ENCODE data around the gene FLAD1.

FLAD1 gene

DNA sequence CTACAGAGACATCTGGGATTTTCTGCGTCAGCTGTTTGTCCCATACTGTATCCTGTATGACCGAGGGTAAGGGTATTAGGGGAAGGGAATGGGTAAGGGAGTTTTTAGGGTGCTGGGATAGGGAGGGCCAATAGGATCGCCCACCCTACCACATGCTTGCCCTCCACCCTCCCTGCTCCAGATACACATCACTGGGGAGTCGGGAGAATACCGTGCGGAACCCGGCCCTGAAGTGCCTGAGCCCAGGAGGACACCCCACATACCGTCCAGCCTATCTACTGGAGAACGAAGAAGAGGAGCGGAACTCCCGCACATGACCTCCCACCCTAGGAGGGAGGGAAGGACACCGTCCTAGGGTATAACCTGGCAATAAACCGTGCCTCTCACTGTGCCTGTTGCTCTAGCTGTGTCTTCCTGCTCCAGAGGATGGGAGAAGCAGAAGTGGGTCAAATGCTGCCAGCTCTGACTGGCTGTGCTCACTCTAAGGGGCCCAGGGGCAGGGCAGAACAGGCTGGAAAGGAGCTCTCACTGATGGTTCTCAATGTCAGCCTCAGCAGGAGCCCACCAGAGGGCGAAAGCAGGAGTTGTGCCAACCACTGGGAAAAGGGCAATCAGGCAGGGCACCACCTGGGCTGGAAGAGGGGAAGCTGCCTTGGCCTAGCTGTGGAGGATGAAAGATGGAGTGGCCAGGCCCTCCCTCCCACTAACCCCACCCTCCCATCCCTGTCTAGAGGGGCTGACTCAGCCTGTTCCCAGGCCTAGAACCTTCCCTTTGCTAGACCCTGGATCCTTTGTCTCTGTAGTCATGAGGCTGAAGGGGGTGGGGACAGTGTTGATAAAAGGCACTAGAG, 9.8 kb downstream of the FLAD1 start:
- no peak for DNase-seq

DNA sequence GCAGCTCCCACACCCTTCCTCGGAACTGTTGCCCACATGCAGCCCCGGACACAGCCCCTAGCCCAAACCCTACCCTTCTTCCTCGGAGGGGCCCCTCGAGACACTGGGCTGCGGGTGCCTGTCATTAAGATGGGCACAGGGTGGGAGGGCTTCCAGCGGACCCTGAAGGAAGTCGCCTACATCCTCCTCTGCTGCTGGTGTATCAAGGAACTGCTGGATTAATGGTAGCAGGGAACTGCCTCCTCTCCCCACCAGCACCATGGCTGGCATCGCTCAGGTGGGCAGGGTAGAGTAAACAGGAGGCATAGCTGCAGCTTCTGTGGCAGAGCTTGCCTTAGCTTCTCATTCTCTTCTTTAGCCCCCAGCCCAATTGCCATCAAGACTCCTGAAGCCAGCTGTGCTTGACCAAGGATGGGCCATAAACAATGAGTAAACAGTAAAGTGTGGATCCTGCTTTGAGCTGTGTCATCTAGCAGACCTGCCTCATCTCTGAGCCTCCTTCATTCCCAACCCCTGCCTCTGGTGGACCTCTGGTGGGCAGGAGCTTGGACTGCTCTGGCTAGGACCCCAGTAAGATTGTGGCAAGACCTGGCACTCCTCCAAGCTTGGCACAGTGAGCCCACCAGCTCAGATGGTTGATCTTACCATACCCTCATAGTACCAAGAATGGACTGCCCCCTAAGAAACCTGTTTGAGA, 10.6 kb downstream of the FLAD1 start, which contains the start of gene LENEP:
Gene LENEP, plus strand, starts transcription at position 15 of the 697 bp plus-strand sequence. Its CDS starts 22 bp downstream, at position 37.
- DNase-seq = no peak

DNA sequence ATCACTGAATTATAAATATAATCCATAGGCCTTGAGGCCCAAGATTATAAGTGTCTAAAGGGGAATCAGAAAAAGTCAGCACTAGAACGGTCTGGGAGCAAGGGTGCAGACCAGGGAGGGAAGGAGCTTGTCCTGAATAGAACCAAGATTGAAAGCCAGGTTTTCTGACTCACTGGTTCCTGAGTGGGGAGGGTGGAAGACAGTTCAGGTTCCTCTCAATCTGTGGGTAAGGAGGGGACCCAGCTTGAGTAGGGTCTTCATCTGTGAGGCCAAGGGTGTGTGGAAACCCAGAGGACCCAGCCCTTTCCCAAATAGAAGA, 11.1 kb downstream of the FLAD1 start:
- DNase-seq = no peak

DNA sequence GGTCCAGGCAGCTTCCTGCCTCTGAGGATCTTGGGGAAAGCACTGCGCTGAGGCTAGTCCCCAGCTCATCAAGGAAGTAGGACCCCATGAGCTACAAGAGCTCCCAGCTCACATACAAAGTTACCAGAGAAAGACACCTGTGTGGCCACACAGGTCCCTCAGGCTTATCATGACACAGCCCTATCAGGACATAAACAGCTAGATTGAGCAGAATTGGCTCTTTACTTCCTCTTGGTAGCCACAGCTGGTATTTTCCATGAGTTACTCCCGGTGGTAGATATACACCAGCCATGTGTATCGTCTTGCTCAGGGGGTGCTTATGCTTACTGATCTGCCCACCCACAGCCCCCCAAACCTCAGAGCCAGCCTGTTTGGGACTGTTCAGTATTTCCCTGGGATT, 11.4 kb downstream of the FLAD1 start:
- no peak for DNase-seq

DNA sequence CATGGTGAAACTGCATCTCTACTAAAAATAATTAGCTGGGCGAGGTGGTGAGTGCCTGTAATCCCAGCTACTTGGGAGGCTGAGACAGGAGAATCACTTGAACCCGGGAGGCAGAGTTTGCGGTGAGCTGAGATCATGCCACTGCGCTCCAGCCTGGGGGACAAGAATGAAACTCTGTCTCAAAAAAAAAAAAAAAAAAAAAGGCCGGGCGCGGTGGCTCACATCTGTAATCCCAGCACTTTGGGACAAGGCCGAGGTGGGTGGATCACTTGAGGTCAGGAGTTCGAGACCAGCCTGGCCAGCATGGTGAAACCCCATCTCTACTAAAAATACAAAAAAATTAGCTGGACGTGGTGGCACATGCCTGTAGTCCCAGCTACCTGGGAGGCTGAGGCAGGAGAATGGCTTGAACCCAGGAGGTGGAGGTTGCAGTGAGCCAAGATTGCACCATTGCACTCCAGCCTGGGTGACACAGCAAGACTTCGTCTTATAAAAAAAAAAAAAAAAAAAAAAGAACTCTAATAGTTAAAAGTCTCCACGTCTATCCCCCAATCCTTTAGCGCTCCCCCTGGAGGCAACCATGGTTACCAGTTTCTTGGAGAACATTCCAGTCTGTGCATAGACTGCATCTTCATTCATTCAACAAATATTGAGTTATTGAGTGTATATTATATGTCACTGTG, 12.3 kb downstream of the FLAD1 start:
- DNase-seq = peak; percentile 78

DNA sequence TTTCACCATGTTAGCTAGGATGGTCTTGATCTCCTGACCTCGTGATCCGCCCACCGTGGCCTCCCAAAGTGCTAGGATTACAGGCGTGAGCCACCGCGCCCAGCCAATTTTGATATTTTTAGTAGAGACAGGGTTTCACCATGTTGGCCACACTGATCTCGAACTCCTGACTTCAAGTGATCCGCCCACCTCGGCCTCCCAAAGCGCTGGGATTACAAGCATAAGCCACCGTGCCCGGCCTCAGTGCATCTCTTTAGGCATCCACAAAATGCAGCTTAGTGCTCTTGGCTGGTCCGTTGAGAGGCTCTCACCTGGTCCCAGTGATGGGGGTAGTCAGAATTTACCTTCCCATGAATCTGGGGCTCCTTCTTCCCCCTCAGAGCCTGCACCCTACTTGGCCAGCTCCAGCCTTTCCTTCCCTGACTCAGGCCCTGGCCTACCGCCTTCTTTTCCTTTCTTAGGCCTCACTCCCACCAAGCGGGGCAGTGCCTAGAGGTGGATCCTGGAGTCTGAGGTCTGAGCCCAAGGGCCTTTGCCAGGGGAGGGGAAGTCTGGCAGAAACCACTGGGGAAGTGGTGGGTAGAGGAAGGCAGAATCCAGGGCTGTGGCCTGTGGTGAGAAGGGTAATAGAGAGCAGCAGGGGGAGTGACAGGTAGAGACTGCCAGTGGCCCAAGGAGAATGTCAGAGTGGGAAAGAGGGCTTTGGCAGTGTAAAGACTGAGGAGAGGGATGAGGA, 14.0 kb downstream of the FLAD1 start:
- DNase-seq = no peak

DNA sequence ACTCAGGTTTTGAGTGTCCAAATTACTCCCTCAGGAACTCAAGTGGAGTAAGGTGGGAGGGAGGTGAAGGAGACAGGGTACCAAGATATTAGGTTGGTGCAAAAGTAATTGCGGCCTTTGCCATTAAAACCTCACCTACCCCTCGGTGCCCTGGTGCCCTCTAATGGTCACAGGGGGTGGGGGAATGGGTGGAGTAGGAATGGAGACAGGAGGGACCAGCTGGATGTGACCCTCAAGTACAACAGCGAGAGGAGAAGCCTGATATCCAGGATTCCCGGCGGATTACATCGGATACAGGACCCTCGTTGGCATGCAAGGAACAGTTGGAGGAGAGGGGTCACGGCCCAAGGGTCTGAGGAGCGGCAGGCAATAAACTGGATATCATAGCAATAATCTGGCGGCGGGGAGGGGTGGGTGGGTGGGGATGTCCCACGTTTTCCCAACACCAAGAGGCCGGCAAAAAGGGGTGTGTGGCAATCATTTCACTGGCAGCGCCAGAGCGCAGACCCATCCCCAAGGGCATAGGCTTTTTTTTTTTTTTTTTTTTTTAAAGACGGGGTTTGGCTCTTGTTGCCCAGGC, 15.1 kb downstream of the FLAD1 start:
- DNase-seq = no peak

DNA sequence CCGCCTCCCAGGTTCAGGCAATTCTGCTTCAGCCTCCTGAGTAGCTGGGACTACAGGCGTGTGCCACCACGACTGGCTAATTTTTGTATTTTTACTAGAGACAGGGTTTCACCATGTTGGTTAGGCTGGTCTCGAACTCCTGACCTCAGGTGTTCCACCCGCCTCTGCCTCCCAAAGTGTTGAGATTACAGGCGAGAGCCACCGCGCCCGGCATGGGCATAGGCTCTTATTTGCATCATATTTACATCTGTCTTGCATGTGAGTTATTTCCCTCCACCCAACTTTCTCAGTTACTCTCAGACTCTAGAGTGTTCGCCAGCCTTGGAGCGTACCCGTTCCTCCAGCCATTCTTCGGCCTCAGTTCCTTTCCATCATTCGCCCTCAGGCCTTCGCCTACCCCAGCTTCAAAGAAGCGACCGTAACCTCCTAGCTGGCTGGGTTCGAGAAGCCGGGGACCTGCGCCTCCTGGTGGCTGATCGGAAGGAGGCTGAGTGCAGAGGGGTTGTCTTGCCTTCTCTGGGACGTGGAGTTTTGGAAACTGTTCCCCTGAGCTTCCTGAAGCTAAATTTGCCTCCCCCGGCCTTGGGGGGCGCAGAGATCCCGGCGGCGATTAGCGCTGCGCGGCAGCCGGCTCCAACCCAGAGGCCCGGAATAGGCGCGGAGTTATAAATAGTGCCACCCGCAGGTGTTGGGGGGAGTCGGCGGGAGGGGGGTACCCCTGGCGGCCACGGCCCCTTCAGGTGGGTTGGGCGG, 15.8 kb downstream of the FLAD1 start:
- DNase-seq = peak; percentile 76

DNA sequence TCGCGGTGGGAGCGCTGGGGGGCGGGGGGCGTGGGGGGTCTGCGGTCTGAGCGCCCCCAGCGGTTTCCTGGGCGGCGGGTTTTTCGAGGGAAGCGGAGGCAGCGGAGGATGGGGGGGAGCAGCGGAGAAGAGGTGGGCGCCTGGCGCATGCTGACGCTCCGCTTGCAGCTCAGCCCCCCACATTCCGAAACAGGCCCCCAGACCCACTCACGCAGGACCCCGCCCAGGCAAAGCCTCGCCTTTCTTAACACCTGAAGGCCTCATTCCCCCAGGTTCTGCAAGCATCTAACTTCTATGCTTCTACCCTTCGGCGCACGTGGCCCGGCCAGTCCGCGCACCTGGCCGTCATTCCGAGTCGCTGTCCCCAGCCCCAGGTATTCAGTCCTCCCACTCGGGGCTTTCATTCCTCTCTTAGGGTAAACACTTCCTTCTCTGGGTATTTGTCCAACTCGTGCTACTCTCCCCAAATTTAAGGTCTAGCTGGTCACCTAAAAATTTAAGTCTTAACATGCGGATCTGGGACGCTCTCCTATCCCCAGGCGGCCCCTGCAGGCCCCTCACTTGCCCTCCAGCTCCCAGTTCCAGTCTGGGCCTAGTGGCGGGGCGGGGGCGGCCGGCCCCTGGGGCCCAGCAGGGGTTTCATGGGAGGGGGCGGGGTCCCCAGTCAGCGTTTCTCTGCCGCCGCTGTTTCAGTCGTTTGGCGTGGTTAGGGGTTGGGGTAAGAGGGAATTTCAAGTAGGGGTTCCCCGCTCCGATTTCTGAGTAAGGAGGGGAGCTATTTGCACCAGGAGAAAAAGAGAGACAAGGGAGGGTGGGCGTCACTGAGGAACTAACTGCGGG, 16.6 kb downstream of the FLAD1 start:
- no peak for DNase-seq

DNA sequence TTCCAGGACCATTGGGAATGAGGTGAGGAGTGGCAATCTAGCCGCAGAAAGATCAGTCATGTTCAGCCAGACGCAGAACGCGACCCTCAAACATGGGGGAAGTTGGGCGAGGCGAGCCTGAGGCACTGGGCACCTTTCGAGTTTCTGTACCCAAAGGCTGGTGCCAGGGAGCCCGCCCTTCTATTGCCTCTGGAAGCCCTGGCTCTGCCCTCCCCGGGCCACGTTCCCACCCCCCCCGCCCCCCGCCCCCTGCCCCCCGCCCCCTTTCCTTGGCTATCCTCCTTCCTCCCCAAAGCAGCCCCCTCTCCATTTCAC, 17.2 kb downstream of the FLAD1 start:
- no peak for DNase-seq

DNA sequence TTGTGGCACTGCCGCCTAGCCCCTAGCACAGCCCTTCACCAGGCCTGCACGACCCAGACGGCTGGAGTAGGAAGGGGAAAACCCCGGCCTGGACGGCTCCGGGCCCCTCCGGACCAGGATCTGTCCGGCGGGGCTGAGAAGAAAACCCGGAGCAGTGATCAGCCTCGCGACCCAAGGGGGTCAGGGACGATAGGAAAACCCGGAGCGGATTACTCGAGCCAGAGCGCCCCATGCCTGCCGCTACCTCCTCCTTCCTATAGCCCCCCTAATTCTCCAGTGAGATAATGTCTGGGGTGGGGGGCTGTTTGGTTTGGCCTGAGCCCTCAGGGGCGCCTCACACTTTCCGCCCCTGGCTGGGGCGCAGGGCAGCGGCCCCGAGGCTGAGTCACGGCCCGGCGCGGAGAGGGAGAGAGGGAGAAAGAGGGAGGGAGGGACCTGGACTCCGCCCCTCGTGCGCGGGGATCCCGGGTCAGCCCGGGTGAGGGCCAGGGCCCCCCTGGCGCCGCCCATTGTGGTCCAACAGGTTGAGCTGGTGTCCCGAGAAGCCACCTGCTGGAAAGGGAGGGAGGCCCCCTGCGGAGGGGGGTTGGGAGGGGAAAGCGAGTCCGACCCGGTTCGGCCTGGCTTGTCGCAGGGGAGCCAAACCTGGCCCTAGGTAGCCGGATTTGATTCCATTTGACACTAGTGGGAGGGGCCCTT, 17.7 kb downstream of the FLAD1 start:
- DNase-seq = peak; percentile 76

DNA sequence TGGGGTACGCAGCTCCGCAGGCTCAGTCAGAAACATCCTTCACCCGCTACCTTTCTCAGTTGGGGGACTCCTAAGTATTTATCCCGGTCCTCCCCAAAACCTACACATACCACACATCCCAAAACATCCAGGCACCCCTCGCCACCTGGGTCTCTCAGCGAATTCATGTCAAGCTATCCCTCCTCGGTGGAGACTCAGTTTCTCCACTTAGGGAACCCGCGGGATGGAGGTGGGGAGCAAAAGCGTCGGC, 18.2 kb downstream of the FLAD1 start:
- peak; percentile 36 for DNase-seq

DNA sequence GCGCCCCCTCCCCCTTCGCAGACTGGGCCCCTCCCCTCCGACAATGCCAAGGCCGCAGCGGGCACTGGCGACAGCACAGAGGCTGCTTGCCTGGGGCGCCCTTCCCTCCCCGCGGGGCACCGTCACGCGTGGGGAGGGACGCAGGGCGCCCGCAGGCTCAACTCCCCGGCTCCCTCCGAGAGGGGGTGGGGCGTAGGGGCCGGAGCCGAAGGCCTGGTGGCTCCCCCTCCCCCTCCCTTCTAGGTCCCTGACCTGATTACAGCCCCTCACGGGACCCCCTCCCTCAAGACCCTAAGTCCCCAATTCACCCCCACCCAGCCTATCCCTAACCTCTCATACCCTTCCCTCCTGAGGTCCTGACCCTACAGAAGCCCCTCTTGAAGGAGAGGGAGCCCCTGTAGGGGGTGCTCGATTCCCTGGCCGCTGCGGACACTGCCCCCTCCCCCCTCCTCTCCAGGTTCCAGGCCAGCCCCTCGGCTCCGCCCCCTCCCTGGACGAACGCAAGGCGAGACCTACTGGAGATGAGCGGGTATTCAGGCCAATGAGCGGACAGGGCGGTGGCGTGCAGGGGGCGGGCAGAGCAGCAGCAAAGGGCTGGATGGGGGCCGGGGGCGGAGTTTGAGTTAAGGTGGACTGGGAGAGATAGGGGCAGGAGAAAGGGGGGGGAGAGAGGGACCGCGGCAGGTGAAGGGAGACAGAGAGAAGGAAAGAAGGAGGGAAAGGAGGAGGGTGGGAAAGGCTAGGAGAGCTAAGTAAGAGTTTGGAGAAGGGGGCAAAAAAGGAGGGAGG, 18.7 kb downstream of the FLAD1 start:
- peak; percentile 99 for DNase-seq

DNA sequence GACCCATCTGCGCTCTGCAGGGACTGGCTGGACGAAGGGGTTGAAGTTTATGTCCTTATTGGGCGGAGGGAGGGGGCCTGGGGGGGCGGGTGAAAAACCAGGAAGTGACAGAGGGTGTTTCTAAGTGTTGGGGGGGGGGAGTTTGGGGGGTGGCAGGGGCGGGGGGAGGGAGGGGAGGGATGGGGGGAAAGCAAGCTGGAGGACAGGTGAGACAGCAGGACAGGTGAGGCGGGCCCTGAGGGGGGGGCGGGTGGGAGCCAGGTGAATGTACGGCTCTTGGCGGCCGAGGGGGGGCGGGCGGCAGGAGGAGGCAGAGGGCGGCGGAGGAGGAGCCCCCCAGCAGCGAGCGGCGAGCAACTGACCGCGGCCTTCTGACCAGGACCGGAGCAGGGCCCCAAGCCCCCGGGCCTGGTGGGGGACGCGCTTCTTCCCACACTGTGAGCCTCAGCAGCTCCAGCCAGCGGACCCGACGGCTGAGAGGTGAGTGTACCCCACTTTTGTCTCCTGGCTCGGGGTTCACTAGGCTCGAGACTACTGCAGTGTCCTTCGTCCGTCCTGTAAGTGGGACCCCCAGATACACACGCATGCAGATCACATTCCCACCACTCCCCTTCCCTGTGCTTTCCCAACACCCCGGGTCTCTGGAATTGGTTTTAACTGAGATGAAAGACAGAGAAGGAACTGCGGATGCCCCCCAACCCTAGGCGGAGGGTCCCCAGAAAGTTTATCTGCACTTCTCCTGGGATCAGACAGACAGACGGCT, 19.5 kb downstream of the FLAD1 start, which contains the start of gene ZBTB7B:
Gene ZBTB7B, plus strand, starts transcription at position 339 of the 763 bp plus-strand sequence. CDS start 11,859 bp downstream, outside the sequence.
- peak; percentile 23 for DNase-seq

DNA sequence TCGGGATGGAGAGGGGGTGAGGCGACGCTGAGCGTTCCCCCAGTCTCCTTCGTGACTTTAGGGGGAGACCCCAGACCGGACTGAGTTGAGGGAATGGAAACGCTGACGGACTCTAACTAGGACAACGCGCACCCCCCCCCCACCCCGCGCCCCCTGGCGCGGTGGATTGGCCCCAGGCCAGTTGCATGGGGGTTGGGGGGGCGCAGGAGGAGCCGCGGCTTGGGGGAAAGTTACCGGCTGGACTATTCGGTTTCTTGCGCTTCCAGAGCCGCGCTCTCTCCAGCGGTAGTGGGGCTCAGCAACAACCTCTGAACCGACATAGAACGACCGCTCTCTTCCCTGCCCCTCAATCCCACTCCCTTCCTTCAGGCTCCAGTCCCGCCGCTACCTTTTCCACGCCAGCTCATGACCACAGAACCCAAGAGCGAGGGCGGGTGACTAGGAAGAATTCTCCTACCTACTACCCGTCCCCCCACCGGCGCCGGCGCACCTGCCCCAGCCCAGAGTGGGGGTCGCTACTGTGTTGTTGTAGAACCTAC, 20.2 kb downstream of the FLAD1 start:
- DNase-seq = peak; percentile 28

DNA sequence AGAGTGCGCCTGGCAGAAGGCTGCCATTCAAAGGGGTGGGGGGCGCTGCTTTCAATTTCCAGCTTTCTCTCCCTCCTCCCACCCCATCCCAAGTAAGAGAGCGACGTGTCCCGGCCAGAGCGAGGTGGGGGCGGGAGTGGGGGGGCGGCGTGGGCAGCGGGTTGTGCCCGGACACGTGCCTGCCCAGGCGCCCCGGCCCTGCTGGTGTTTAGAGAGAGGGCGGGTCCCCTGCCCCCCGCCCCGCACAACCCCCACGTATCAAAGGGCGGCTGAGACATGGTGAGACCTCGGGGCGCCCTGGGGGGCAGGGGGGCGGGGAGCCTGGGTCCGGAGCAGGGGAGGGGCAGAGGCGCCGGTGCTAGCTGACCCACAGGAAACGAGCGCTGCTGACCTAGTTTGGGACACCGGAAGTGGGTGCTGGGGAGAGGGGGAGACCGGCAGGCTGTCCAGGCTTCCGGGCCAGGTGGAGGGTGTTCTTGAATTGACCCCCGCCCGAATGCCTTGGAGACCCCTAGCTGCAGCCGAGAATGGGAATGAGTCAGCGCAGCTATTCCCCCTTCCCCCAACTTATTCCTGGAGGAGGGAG, 20.7 kb downstream of the FLAD1 start:
- peak; percentile 50 for DNase-seq

DNA sequence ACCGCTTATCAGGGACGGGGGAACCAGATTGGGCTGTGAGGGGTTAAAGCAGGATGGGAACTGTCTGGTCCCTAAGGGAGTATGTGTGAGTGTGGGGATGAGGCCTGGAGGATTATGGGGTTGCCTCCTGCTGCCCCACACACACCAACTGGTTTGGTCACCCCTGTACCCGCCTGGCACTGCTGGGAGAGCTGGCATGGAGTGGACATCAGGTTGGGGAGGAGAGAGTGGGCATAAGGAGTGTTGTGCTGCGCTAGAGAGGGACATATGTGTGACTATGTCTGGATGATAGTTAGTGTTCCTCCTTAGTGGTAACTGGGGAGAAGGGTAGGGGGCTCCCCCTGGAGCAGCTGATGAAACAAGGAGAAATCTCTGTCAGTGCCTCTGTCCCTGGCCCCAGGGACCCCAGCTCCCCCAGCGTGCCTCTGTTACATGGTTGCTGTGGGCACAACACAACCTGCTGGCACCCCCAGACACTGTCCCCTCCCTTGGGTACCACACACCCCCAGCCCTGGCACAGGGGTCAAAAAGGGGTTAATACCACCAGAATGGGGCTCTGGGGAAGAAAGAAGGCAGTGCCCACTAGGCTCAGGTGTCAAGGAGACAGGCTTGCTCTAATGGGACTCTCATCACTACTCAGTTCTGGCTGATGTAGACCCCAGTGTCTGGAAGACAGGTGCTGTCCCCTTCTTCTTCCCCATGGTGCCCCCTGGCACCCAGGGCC, 21.4 kb downstream of the FLAD1 start:
- DNase-seq = no peak

Measured in HCEC 1CT (cell line).